Stimulated activated naive B cell treated with anti-CD40 and anti-IgM and Interleukin-4, amounts not matched to agents 10 μg/mL and 1 μg/mL and 100 μg/mL, for 72 hours (primary cell): ENCODE measurements around the gene BMERB1.
"Not testable (repeated sequence)": the region's sequence is repeated elsewhere in the genome, so short reads cannot be mapped to it uniquely, and the experiment has no call there.

Experiments used
- ATAC-seq, 2 donors: fragments of 150-1000 bp; cut with Tn5 transposase; replicated peaks; 2 replicates each; pipeline ENCODE4 v1.10.0; 2021; ENCODE audit warnings: moderate library complexity in 1 of 2
- DNase-seq: peaks from one replicate; pipeline ENCODE4 v3.0.0; 2021
- H3K27ac Mint-ChIP-seq: one replicate; pipeline ENCODE4 v1.8.0; 2022; ENCODE audit warnings: mild to moderate bottlenecking, mixed read lengths
- H3K27me3 Mint-ChIP-seq, 2 donors: one replicate each; pipeline ENCODE4 v1.8.0; 2022; ENCODE audit warnings: mixed read lengths in 2 of 2
- H3K36me3 Mint-ChIP-seq, 2 donors: one replicate each; pipeline ENCODE4 v1.8.0; 2022; ENCODE audit warnings: mixed read lengths in 2 of 2, mild to moderate bottlenecking in 1 of 2
- H3K4me1 Mint-ChIP-seq, 2 donors: one replicate each; pipeline ENCODE4 v1.8.0; 2022; ENCODE audit warnings: mixed read lengths in 2 of 2, mild to moderate bottlenecking in 1 of 2
- H3K4me3 Mint-ChIP-seq, 2 donors: one replicate each; pipeline ENCODE4 v1.8.0; 2022; ENCODE audit warnings: mild to moderate bottlenecking in 2 of 2, mixed read lengths in 2 of 2, moderate library complexity in 1 of 2
- H3K9me3 Mint-ChIP-seq, 2 donors: one replicate each; pipeline ENCODE4 v1.8.0; 2022; ENCODE audit warnings: mixed read lengths in 2 of 2, mild to moderate bottlenecking in 1 of 2

The BMERB1 gene

GRCh38 chr16:15439521-15439920 lies 5.1 kb downstream of the BMERB1 start:
- Mint-ChIP-seq H3K36me3 (peaks cover 0 to 4% of the 10 kb centered on the region in 2 donors), H3K4me1 (peaks cover 7 to 19% of the 10 kb centered on the region in 2 donors), H3K4me3 (no peak overlapping the region), H3K9me3 (no peaks in the 10 kb centered on the region), H3K27me3 (peaks cover 13 to 24% of the 10 kb centered on the region in 2 donors), H3K27ac (no peak overlapping the region)
- DNase-seq, result no peak
- no peak for ATAC-seq

GRCh38 chr16:15440852-15441251 lies 6.5 kb downstream of the BMERB1 start:
- peaks cover 2 to 11% of the 10 kb centered on the region in 2 donors for H3K27me3 Mint-ChIP-seq
- ATAC-seq, result no peak
- no peak for DNase-seq
- H3K27ac Mint-ChIP-seq, result no peak overlapping the region
- H3K4me1 Mint-ChIP-seq, result peaks cover 3 to 9% of the 10 kb centered on the region in 2 donors
- peaks cover 2 to 5% of the 10 kb centered on the region in 2 donors for H3K9me3 Mint-ChIP-seq
- H3K36me3 Mint-ChIP-seq, result peaks cover 5 to 8% of the 10 kb centered on the region in 2 donors
- no peak overlapping the region for H3K4me3 Mint-ChIP-seq

GRCh38 chr16:15442140-15442539 lies 7.8 kb downstream of the BMERB1 start:
- ATAC-seq, H3K27ac Mint-ChIP-seq, H3K36me3 Mint-ChIP-seq, H3K9me3 Mint-ChIP-seq, DNase-seq, H3K27me3 Mint-ChIP-seq, H3K4me3 Mint-ChIP-seq, H3K4me1 Mint-ChIP-seq: not testable (repeated sequence)

- H3K9me3 Mint-ChIP-seq, result peaks cover 2 to 5% of the 10 kb centered on the region in 2 donors
- peaks cover 4 to 8% of the 10 kb centered on the region in 2 donors for H3K27me3 Mint-ChIP-seq
- H3K36me3 Mint-ChIP-seq, result peaks cover 8 to 12% of the 10 kb centered on the region in 2 donors
- H3K4me3 Mint-ChIP-seq, result no peak overlapping the region
- ATAC-seq, result peak in 1 of 2 donors; percentile 64
- no peak overlapping the region for H3K27ac Mint-ChIP-seq
- DNase-seq, result no peak
- H3K4me1 Mint-ChIP-seq, result peaks cover 3 to 8% of the 10 kb centered on the region in 2 donors
Observed at GRCh38 chr16:15443753-15444152, 9.4 kb downstream of the BMERB1 start.

- no peak overlapping the region for H3K27ac Mint-ChIP-seq
- H3K9me3 Mint-ChIP-seq, result peaks cover 2 to 5% of the 10 kb centered on the region in 2 donors
- peaks cover 8 to 12% of the 10 kb centered on the region in 2 donors for H3K36me3 Mint-ChIP-seq
- ATAC-seq, result no peak
- H3K27me3 Mint-ChIP-seq, result peaks cover 4 to 8% of the 10 kb centered on the region in 2 donors
- no peak overlapping the region for H3K4me3 Mint-ChIP-seq
- no peak for DNase-seq
- peaks cover 3 to 8% of the 10 kb centered on the region in 2 donors for H3K4me1 Mint-ChIP-seq
Observed at GRCh38 chr16:15444264-15444663, 9.9 kb downstream of the BMERB1 start.

GRCh38 chr16:15445450-15445849 lies 11.1 kb downstream of the BMERB1 start:
- no peak for DNase-seq

GRCh38 chr16:15446901-15447300 lies 12.5 kb downstream of the BMERB1 start:
- H3K27ac Mint-ChIP-seq, result no peak overlapping the region
- no peaks in the 10 kb centered on the region for H3K4me1 Mint-ChIP-seq
- peaks cover 5 to 12% of the 10 kb centered on the region in 2 donors for H3K36me3 Mint-ChIP-seq
- DNase-seq (no peak), ATAC-seq (no peak)
- H3K4me3 Mint-ChIP-seq, result no peak overlapping the region
- H3K27me3 Mint-ChIP-seq, result peaks cover 5% of the 10 kb centered on the region in 2 donors
- peaks cover 2 to 5% of the 10 kb centered on the region in 2 donors for H3K9me3 Mint-ChIP-seq

More at GRCh38 chr16:15445450-15445849, 11.1 kb downstream of the BMERB1 start:
- ATAC-seq, result no peak
- Mint-ChIP-seq H3K27me3 (peaks cover 4 to 8% of the 10 kb centered on the region in 2 donors), H3K4me3 (no peak overlapping the region), H3K27ac (no peak overlapping the region), H3K4me1 (no peaks in the 10 kb centered on the region), H3K9me3 (peaks cover 2 to 5% of the 10 kb centered on the region in 2 donors), H3K36me3 (peaks cover 8 to 12% of the 10 kb centered on the region in 2 donors)

- no peaks in the 10 kb centered on the region for H3K9me3 Mint-ChIP-seq
- H3K36me3 Mint-ChIP-seq, result peaks cover 3 to 11% of the 10 kb centered on the region in 2 donors
- H3K27ac Mint-ChIP-seq, result no peak overlapping the region
- peaks cover 13 to 18% of the 10 kb centered on the region in 2 donors for H3K27me3 Mint-ChIP-seq
- H3K4me3 Mint-ChIP-seq, result no peak overlapping the region
- DNase-seq (no peak), ATAC-seq (no peak)
- no peaks in the 10 kb centered on the region for H3K4me1 Mint-ChIP-seq
Observed at GRCh38 chr16:15450624-15451023, 16.2 kb downstream of the BMERB1 start.

- H3K4me1 Mint-ChIP-seq, result no peaks in the 10 kb centered on the region
- peaks cover 3 to 9% of the 10 kb centered on the region in 2 donors for H3K36me3 Mint-ChIP-seq
- no peaks in the 10 kb centered on the region for H3K9me3 Mint-ChIP-seq
- H3K27ac Mint-ChIP-seq, result no peak overlapping the region
- H3K27me3 Mint-ChIP-seq, result peaks cover 13 to 18% of the 10 kb centered on the region in 2 donors
- DNase-seq (no peak), ATAC-seq (no peak)
- no peak overlapping the region for H3K4me3 Mint-ChIP-seq
Observed at GRCh38 chr16:15451098-15451731, 16.8 kb downstream of the BMERB1 start.

GRCh38 chr16:15452246-15452855 lies 18.0 kb downstream of the BMERB1 start:
- Mint-ChIP-seq H3K9me3 (no peaks in the 10 kb centered on the region), H3K4me1 (no peaks in the 10 kb centered on the region), H3K27ac (peak overlapping the region; percentile 62), H3K36me3 (peaks cover 2 to 8% of the 10 kb centered on the region in 2 donors), H3K27me3 (peaks cover 12 to 19% of the 10 kb centered on the region in 2 donors), H3K4me3 (no peak overlapping the region)
- no peak for DNase-seq
- ATAC-seq, result no peak

GRCh38 chr16:15453296-15453695 lies 18.9 kb downstream of the BMERB1 start:
- DNase-seq, H3K27ac Mint-ChIP-seq, ATAC-seq, H3K36me3 Mint-ChIP-seq, H3K4me3 Mint-ChIP-seq, H3K4me1 Mint-ChIP-seq, H3K9me3 Mint-ChIP-seq: not testable (repeated sequence)
- H3K27me3 Mint-ChIP-seq, result peaks cover 17 to 27% of the 10 kb centered on the region in 2 donors

GRCh38 chr16:15454933-15455332 lies 20.5 kb downstream of the BMERB1 start:
- DNase-seq, H3K27ac Mint-ChIP-seq, H3K36me3 Mint-ChIP-seq, H3K9me3 Mint-ChIP-seq, H3K4me1 Mint-ChIP-seq, ATAC-seq, H3K4me3 Mint-ChIP-seq: not testable (repeated sequence)
- H3K27me3 Mint-ChIP-seq, result peaks cover 17 to 27% of the 10 kb centered on the region in 2 donors

- DNase-seq, result no peak
- Mint-ChIP-seq H3K4me3 (no peak overlapping the region), H3K36me3 (peaks cover 0 to 5% of the 10 kb centered on the region in 2 donors), H3K27me3 (peaks cover 17 to 27% of the 10 kb centered on the region in 2 donors), H3K9me3 (peaks cover 0 to 3% of the 10 kb centered on the region in 2 donors), H3K4me1 (no peaks in the 10 kb centered on the region), H3K27ac (no peak overlapping the region)
- no peak for ATAC-seq
Observed at GRCh38 chr16:15457400-15457799, 23.0 kb downstream of the BMERB1 start.

GRCh38 chr16:15457958-15458357 lies 23.6 kb downstream of the BMERB1 start:
- peaks cover 0 to 3% of the 10 kb centered on the region in 2 donors for H3K9me3 Mint-ChIP-seq
- DNase-seq (no peak), ATAC-seq (no peak)
- peaks cover 17 to 21% of the 10 kb centered on the region in 2 donors for H3K27me3 Mint-ChIP-seq
- peaks cover 0 to 5% of the 10 kb centered on the region in 2 donors for H3K36me3 Mint-ChIP-seq
- no peak overlapping the region for H3K27ac Mint-ChIP-seq
- H3K4me3 Mint-ChIP-seq, result no peak overlapping the region
- H3K4me1 Mint-ChIP-seq, result no peaks in the 10 kb centered on the region

GRCh38 chr16:15459791-15460190 lies 25.4 kb downstream of the BMERB1 start:
- H3K36me3 Mint-ChIP-seq, result no peaks in the 10 kb centered on the region
- H3K4me1 Mint-ChIP-seq, result no peaks in the 10 kb centered on the region
- H3K9me3 Mint-ChIP-seq, result peaks cover 0 to 3% of the 10 kb centered on the region in 2 donors
- H3K27me3 Mint-ChIP-seq, result peaks cover 12 to 14% of the 10 kb centered on the region in 2 donors
- DNase-seq (no peak), ATAC-seq (no peak)
- no peak overlapping the region for H3K4me3 Mint-ChIP-seq
- no peak overlapping the region for H3K27ac Mint-ChIP-seq
